HG03103 (cell line): ENCODE measurements around the gene FAM168A.
"Not testable (repeated sequence)": the region's sequence is repeated elsewhere in the genome, so short reads cannot be mapped to it uniquely, and the experiment has no call there.

Experiments used
- ATAC-seq: cut with Tn5 transposase; IDR thresholded peaks from one replicate; pipeline ENCODE4 v1.9.1; 2021; ENCODE audit warnings: low read depth; ENCODE audit not compliant: unreplicated experiment

Gene FAM168A

GRCh38 chr11:73475549-73476095, 122.3 kb downstream of the FAM168A start:
- ATAC-seq, result no peak

- no peak for ATAC-seq
Measured at GRCh38 chr11:73473252-73473651, 124.7 kb downstream of the FAM168A start.

GRCh38 chr11:73470036-73470612, 127.8 kb downstream of the FAM168A start:
- not testable (repeated sequence) for ATAC-seq

- no peak for ATAC-seq
Measured at GRCh38 chr11:73469401-73469800, 128.5 kb downstream of the FAM168A start.

- ATAC-seq, result no peak
Measured at GRCh38 chr11:73468590-73469161, 129.2 kb downstream of the FAM168A start.

- no peak for ATAC-seq
Measured at GRCh38 chr11:73467505-73467904, 130.4 kb downstream of the FAM168A start.

GRCh38 chr11:73466643-73467042, 131.3 kb downstream of the FAM168A start:
- ATAC-seq, result no peak

DNA sequence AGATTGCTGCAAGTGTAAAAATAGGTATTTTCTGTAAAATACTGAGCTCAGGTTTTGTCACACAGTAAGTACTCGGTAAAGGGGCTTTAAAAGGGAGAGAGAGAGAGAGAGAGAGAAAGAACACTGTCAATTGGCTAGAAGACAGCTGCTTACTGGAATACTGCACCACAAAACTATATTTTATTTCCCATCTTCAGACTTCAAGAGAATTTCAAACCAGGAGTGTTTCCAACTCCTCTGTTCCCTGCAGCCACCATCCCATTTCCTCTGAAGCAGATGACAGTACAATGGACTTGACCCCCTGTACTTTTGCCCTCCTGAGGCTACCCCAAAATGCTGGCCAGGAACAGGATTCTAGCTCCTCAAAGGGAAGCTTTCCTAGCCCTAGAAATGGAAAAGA, 132.0 kb downstream of the FAM168A start:
- no peak for ATAC-seq

GRCh38 chr11:73465023-73465675, 132.8 kb downstream of the FAM168A start:
- no peak for ATAC-seq

DNA sequence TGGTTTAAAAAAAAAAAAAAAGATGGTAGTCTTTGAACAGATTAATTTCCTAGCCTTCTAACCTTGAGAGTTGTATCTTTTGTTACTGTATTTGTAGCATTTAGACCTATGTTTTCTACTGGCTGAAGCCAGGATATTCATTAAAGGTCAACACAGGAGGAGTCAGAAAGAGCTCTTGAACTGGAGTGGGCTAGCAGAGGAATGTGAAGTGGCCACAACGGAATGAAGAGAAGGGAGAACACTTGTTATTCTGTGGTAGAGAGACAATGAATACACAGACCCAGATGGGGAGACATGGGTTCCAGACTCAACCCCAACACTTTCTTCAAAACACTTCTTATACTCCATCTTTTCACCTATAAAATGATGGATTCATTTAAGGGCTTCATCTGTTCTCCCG, 133.6 kb downstream of the FAM168A start:
- no peak for ATAC-seq

DNA sequence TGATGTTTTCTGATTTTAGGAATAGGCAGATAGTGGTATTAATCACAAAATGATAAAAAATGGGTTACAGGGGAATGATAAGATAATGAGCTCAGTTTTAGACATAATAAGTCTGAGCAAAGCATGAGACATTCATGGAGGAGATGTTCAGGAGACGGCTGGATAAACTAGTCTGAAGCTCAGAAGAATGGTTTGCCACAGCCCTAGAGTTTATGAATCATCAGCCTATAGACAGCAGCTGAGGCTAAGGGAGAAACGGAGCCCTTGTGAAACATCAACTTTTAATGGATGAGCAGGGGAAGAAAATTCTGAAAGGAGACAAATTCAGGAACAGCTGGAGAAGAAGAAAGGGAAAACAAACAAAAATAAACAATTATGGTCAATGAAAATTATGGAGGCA, 134.6 kb downstream of the FAM168A start:
- ATAC-seq, result no peak

GRCh38 chr11:73461964-73462363, 135.9 kb downstream of the FAM168A start:
- no peak for ATAC-seq

GRCh38 chr11:73461335-73461840, 136.5 kb downstream of the FAM168A start:
- ATAC-seq, result no peak

DNA sequence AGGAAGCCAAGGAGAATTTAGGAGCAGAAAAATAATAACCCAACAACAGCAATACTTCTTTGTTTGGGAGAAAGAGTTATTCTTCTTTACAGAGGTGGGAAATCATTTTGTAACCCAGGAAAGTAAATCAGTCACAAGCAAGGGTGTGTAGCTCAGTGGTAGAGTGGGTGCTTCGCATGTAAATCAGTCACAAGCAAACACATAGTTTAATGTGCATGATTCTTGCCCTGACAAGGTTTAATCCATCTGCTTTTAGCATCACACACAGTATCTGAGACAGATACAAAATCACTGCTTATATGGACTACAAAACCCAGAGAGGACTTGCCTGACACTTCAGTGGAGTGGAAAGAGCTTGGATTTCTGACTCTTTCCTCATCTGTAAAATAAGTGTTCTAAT, 139.7 kb downstream of the FAM168A start:
- no peak for ATAC-seq

DNA sequence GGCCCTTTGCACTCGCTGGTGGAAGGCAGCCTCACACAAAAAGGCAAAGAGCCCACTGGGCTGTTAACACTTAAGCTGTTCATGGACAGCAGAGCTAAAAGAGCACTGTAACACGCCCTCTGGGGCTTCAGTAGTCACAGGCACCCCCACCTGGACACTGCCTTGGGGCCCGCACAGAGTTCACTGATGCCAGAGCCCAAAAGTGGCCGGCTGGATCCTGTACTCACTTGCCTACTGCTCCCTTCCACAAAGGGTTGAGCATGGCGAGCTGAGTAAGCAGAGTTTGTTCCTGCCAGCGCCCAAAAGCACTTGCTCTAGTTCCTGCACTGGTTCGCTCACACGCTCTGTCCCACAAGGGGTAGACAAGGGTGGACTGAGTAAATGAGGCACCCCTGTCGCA, 142.9 kb downstream of the FAM168A start:
- ATAC-seq, result no peak

DNA sequence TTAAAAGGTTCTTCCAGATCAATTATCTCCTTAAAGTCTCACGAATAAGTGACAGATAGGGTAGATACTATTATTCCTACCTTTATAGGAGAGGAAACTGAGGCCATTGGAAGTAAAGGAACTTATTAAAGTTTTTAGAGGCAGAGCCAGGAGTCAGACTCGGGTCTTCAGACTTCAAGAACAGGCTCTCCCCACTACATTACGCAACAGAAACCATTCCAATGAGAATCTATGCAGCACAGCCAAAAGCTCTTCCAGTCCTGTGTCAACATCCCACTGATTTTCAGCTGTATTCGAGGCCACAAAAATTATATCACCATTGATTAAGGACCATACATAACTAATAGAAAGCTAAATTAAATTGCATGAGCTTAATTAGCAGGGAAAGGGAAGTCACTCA, 144.3 kb downstream of the FAM168A start:
- no peak for ATAC-seq

DNA sequence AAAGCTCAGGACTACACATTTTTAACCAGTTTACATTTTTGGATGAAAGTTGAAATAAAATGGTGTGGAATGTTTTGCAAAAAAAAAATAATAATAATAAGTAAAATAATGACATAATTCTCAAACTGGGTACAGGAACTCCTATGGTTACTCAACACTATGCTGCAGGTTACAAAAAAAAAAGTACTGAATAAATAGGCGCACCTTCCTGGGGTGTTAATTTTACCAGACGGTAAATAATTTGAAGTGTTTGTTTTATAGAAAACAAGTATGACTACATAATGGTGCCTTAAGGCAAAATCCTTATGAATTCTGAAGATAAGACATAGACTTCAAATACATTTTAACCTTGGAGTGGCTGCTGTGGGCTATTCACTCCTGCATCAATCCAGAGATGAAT, 145.2 kb downstream of the FAM168A start:
- ATAC-seq, result no peak

GRCh38 chr11:73451896-73452295, 146.0 kb downstream of the FAM168A start:
- ATAC-seq, result no peak

- ATAC-seq, result no peak
Measured at GRCh38 chr11:73446766-73447165, 151.1 kb downstream of the FAM168A start.

DNA sequence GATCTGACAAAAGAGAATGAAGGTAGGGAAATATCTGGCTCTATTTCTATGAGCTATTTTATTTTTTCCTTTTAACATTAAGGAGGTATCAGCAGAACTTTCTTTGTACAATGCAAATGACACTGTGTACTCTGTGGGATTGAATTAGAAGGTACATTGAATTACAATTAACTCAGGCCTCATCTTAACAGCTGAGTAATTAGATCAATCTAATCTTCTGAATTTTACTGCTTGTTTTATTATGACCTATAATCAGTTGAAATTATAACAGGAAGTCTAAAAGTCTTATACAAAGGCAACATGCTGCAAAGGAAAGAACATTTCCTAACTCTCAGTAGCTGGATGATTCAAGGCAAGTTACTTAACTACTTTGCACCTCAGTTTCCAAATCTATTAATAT, 151.9 kb downstream of the FAM168A start:
- ATAC-seq, result no peak

- ATAC-seq, result no peak
Measured at GRCh38 chr11:73439002-73439843, 158.7 kb downstream of the FAM168A start.
